ENCODE measurements around the gene TICAM2. TPM values are rescaled to one million over a fixed set of nuclear protein-coding genes. Genes with fewer than 3 reads are reported as not detected.
A peak's percentile ranks its signal among the peaks of the same experiment; 100 is the strongest.

The TICAM2 gene
- total RNA-seq, 4 donors from 2014 or later = 0.80 to 3.3 TPM; not detected in 2

GRCh38 chr5:115623658-115624057 is 21.4 kb upstream of the TICAM2 start:
- H3K27ac ChIP-seq = peak overlapping the region in 2 of 4 donors; percentile 96 to 98
- peaks cover 0 to 28% (median 10%) of the 10 kb centered on the region in 4 donors for H3K4me1 ChIP-seq
- peak overlapping the region in 2 of 4 donors; percentile 93 to 99 for H3K4me3 ChIP-seq

GRCh38 chr5:115621365-115621900 is 19.2 kb upstream of the TICAM2 start:
- H3K4me3 ChIP-seq = no peak overlapping the region
- peaks cover 0 to 16% (median 0%) of the 10 kb centered on the region in 3 donors for H3K36me3 ChIP-seq
- H3K27ac ChIP-seq = no peak overlapping the region
- no peak for TF ChIP-seq POLR2A (IDR thresholded peaks at IDR 0.05)
- no peak for TF ChIP-seq CTCF (IDR thresholded peaks at IDR 0.05)
- H3K9me3 ChIP-seq = no peaks in the 10 kb centered on the region
- DNase-seq = no peak
- peaks cover 0 to 28% (median 10%) of the 10 kb centered on the region in 4 donors for H3K4me1 ChIP-seq
- H3K27me3 ChIP-seq = no peaks in the 10 kb centered on the region

More at GRCh38 chr5:115623658-115624057, 21.4 kb upstream of the TICAM2 start:
- Histone ChIP-seq H3K9me3 (no peaks in the 10 kb centered on the region), H3K36me3 (peaks cover 0 to 16% (median 0%) of the 10 kb centered on the region in 3 donors), H3K27me3 (no peaks in the 10 kb centered on the region)
- no peak for DNase-seq
- TF ChIP-seq POLR2A (IDR thresholded peaks at IDR 0.05) (no peak), CTCF (IDR thresholded peaks at IDR 0.05) (no peak)

DNA sequence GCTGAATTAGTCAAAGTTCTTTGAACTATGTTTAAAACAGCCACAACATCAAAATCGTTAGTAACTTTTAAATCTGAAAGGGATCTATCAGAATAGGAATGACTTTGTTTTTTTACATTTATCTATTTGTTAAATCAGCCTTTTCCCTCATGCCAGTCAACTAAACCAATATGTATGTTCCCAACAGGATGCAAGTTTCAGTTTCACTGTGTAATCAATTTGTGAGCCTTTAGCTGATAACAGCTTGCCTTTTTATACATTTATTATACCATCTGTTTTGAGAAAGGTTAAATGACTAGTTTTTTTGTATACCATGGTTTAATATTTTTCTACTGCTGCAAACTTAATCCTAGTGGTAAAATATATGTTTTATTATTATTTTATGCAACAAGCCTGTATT is 14.6 kb upstream of the TICAM2 start:
- H3K4me3 ChIP-seq = no peak overlapping the region
- H3K9me3 ChIP-seq = no peaks in the 10 kb centered on the region
- H3K4me1 ChIP-seq = no peaks in the 10 kb centered on the region
- H3K27ac ChIP-seq = peak overlapping the region in 1 of 4 donors; percentile 6
- peaks cover 0 to 31% (median 0%) of the 10 kb centered on the region in 3 donors for H3K36me3 ChIP-seq
- no peaks in the 10 kb centered on the region for H3K27me3 ChIP-seq
- DNase-seq = no peak
- TF ChIP-seq POLR2A (IDR thresholded peaks at IDR 0.05) = no peak
- no peak for TF ChIP-seq CTCF (IDR thresholded peaks at IDR 0.05)

GRCh38 chr5:115616472-115616871 is 14.2 kb upstream of the TICAM2 start:
- no peak for DNase-seq
- Histone ChIP-seq H3K4me3 (no peak overlapping the region), H3K27ac (peak overlapping the region in 1 of 4 donors; percentile 6), H3K4me1 (no peaks in the 10 kb centered on the region), H3K36me3 (peaks cover 0 to 31% (median 0%) of the 10 kb centered on the region in 3 donors), H3K27me3 (no peaks in the 10 kb centered on the region), H3K9me3 (no peaks in the 10 kb centered on the region)
- TF ChIP-seq CTCF (IDR thresholded peaks at IDR 0.05) = no peak
- no peak for TF ChIP-seq POLR2A (IDR thresholded peaks at IDR 0.05)

- TF ChIP-seq CTCF (IDR thresholded peaks at IDR 0.05) (no peak), POLR2A (IDR thresholded peaks at IDR 0.05) (no peak)
- Histone ChIP-seq H3K4me3 (no peak overlapping the region), H3K36me3 (peaks cover 0 to 15% (median 0%) of the 10 kb centered on the region in 3 donors), H3K4me1 (no peaks in the 10 kb centered on the region), H3K27me3 (no peaks in the 10 kb centered on the region), H3K9me3 (no peaks in the 10 kb centered on the region), H3K27ac (no peak overlapping the region)
- DNase-seq = no peak
Measured at GRCh38 chr5:115611873-115612272, 9.6 kb upstream of the TICAM2 start.

All from Peyer's patch (tissue), 4 donors.